Measurements from ENCODE around the gene CCDC188.

DNA sequence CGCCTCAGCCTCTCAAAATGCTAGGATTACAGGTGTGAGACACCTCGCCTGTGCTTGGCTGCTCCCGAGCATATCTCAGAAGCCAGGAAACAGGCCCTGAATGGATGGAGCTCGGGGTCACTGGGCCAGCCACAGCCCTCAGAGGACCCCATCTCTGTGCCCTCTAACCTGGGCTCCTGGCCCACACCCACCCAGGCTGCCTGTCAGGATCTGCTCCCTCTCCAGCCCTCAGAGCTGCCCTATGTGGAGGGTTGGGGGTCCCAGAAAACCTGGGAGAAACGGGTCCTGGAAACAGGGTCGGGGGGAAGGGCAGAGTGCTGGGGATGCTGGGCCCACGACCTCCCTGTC is 5.2 kb upstream of the CCDC188 start:
- TF ChIP-seq, protein P1, sequence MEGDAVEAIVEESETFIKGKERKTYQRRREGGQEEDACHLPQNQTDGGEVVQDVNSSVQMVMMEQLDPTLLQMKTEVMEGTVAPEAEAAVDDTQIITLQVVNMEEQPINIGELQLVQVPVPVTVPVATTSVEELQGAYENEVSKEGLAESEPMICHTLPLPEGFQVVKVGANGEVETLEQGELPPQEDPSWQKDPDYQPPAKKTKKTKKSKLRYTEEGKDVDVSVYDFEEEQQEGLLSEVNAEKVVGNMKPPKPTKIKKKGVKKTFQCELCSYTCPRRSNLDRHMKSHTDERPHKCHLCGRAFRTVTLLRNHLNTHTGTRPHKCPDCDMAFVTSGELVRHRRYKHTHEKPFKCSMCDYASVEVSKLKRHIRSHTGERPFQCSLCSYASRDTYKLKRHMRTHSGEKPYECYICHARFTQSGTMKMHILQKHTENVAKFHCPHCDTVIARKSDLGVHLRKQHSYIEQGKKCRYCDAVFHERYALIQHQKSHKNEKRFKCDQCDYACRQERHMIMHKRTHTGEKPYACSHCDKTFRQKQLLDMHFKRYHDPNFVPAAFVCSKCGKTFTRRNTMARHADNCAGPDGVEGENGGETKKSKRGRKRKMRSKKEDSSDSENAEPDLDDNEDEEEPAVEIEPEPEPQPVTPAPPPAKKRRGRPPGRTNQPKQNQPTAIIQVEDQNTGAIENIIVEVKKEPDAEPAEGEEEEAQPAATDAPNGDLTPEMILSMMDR (conservative IDR thresholded peaks at IDR 0.05 in 1 of 2, IDR thresholded peaks at IDR 0.05 in 1 of 2; ENCODE audit: low read depth in 1 of 2, low read length in 2 of 2), result no peak
- TF ChIP-seq EZH2 (IDR thresholded peaks at IDR 0.05; ENCODE audit: low read length, missing control alignments), result no peak

All from fibroblast of lung (primary cell).